Ammon's horn (tissue), 1 donor: Measurements from ENCODE around the gene FRAS1.
"Not testable (repeated sequence)": the region's sequence is repeated elsewhere in the genome, so short reads cannot be mapped to it uniquely, and the experiment has no call there.

Source experiments
- DNase-seq: peaks from one replicate; pipeline ENCODE4 v3.0.0-alpha.2; 2016; ENCODE audit warnings: low spot score

FRAS1 gene

GRCh38 chr4:78512357-78512920 is 455.3 kb downstream of the FRAS1 start:
- DNase-seq = no peak

GRCh38 chr4:78513411-78513975 is 456.4 kb downstream of the FRAS1 start:
- DNase-seq = no peak

- peak; percentile 35 for DNase-seq
These were observed 460.0 kb downstream of the FRAS1 start for GRCh38 chr4:78517050-78517652.

- DNase-seq = no peak
These were observed 461.4 kb downstream of the FRAS1 start for GRCh38 chr4:78518561-78518960.

GRCh38 chr4:78519962-78520361 is 462.8 kb downstream of the FRAS1 start:
- no peak for DNase-seq

GRCh38 chr4:78520808-78521226 is 463.7 kb downstream of the FRAS1 start:
- DNase-seq = no peak

- DNase-seq = no peak
These were observed 466.9 kb downstream of the FRAS1 start for GRCh38 chr4:78524009-78524408.

GRCh38 chr4:78525559-78525958 is 468.4 kb downstream of the FRAS1 start:
- no peak for DNase-seq

- no peak for DNase-seq
These were observed 470.0 kb downstream of the FRAS1 start for GRCh38 chr4:78527103-78527502.

GRCh38 chr4:78527555-78527954 is 470.4 kb downstream of the FRAS1 start:
- DNase-seq = no peak

- DNase-seq = no peak
These were observed 471.2 kb downstream of the FRAS1 start for GRCh38 chr4:78528327-78528726.

- no peak for DNase-seq
These were observed 472.6 kb downstream of the FRAS1 start for GRCh38 chr4:78529569-78530209.

GRCh38 chr4:78532046-78532445 is 474.9 kb downstream of the FRAS1 start:
- DNase-seq = no peak

GRCh38 chr4:78533854-78534253 is 476.7 kb downstream of the FRAS1 start:
- DNase-seq = no peak

- no peak for DNase-seq
These were observed 477.3 kb downstream of the FRAS1 start for GRCh38 chr4:78534286-78534955.

- DNase-seq = peak; percentile 49
These were observed 485.2 kb downstream of the FRAS1 start for GRCh38 chr4:78542373-78542772.

- DNase-seq = no peak
These were observed 486.5 kb downstream of the FRAS1 start for GRCh38 chr4:78543424-78544125.

- no peak for DNase-seq
These were observed 487.6 kb downstream of the FRAS1 start for GRCh38 chr4:78544678-78545077.

GRCh38 chr4:78545275-78546246 is 488.4 kb downstream of the FRAS1 start:
- no peak for DNase-seq

GRCh38 chr4:78547899-78548298 is 490.8 kb downstream of the FRAS1 start:
- DNase-seq = not testable (repeated sequence)

GRCh38 chr4:78548889-78549288 is 491.8 kb downstream of the FRAS1 start:
- not testable (repeated sequence) for DNase-seq
